Panc1 (cell line): ENCODE measurements around the gene VNN1. TPM values are rescaled to one million over a fixed set of nuclear protein-coding genes. Genes with fewer than 3 reads are reported as not detected.

Experiments
- ATAC-seq: fragments of 200-7000 bp; cut with Tn5 transposase; 2 replicates; pipeline ENCODE4 v1.9.1; 2020; ENCODE audit warnings: mild to moderate bottlenecking, moderate library complexity
- BruUV-seq: library from RNA; stranded (reverse); fragments of 400-500 nt; replicated peaks from 2 replicates; lab custom pipeline; 2021; lab: Mats Ljungman, UMichigan
- CTCF ChIA-PET: fragments of 300-600 bp; sonication (Branson Sonifier 250); formaldehyde crosslinking; loops from one replicate; lab custom pipeline; 2022; ENCODE audit warnings: antibody characterized with exemption; lab: Charles Lee
- POLR2A ChIA-PET: fragments of 300-600 bp; sonication (Branson Sonifier 250); formaldehyde crosslinking; loops from one replicate; lab custom pipeline; 2022; ENCODE audit warnings: antibody characterized with exemption; lab: Charles Lee
- DNase-seq: peaks from one replicate; pipeline ENCODE4 v3.0.0-alpha.2; 2010; ENCODE audit warnings: low read depth, low spot score
- H3K27ac ChIP-seq: 2 replicates; pipeline ENCODE4 v1.5.1; 2011; ENCODE audit warnings: mild to moderate bottlenecking, low read length, inconsistent platforms
- H3K27me3 ChIP-seq: fragments of 200-500 bp; sonication (Bioruptor generic); 2 replicates; pipeline ENCODE4 v1.6.0; 2014; ENCODE audit warnings: low read length, inconsistent platforms; ENCODE audit not compliant: control insufficient read depth, insufficient read depth
- H3K36me3 ChIP-seq: fragments of 200-500 bp; sonication (Bioruptor generic); 2 replicates; pipeline ENCODE4 v1.5.1; 2014; ENCODE audit warnings: inconsistent platforms, mild to moderate bottlenecking, low read length, moderate library complexity; ENCODE audit not compliant: control insufficient read depth, insufficient read depth
- H3K4me1 ChIP-seq: 2 replicates; pipeline ENCODE4 v1.5.1; 2011; ENCODE audit warnings: inconsistent platforms, mild to moderate bottlenecking, low read length, moderate library complexity; ENCODE audit not compliant: control insufficient read depth, insufficient read depth
- H3K4me3 ChIP-seq, 2 experiments: 2 replicates each; pipeline ENCODE4 v1.5.1; 2011 to 2012; ENCODE audit warnings: low read depth in 2 of 2, low read length in 2 of 2, mild to moderate bottlenecking in 2 of 2, inconsistent platforms in 1 of 2, moderate library complexity in 1 of 2
- H3K9me3 ChIP-seq: fragments of 200-500 bp; sonication (Bioruptor generic); 2 replicates; pipeline ENCODE4 v1.5.1; 2014; ENCODE audit warnings: low read depth, mild to moderate bottlenecking, inconsistent platforms, low read length, moderate library complexity; ENCODE audit not compliant: control insufficient read depth, insufficient read depth
- POLR2AphosphoS5 ChIP-seq: IDR thresholded peaks from 2 replicates; pipeline ENCODE4 v1.6.1; 2012; ENCODE audit warnings: mild to moderate bottlenecking, low read depth, low read length, moderate library complexity
- SIN3A ChIP-seq: IDR thresholded peaks from 2 replicates; pipeline ENCODE4 v1.6.1; 2012; ENCODE audit warnings: low read depth, mild to moderate bottlenecking, low read length, moderate library complexity, borderline replicate concordance; ENCODE audit not compliant: insufficient read depth
- TCF7L2 ChIP-seq: IDR thresholded peaks from 2 replicates; pipeline ENCODE4 v1.6.1; 2011; ENCODE audit warnings: mild to moderate bottlenecking, low read depth, low read length, inconsistent platforms
- in situ Hi-C: cut with HindIII; loops from 2 replicates; pipeline ENCODE4 v1.10.0; 2016; ENCODE audit warnings: low sequenced_read_pairs, low pct_unique_long_range_greater_than_20kb
- intact Hi-C: fragments of 100-400 bp; cut with micrococcal nuclease; formaldehyde crosslinking; loops from one replicate; pipeline ENCODE4 v1.10.0; 2022; ENCODE audit not compliant: unreplicated experiment
- total RNA-seq: library from RNA; stranded (reverse); gene quantifications from one replicate; pipeline ENCODE4 v1.2.1, GENCODE V29; 2021; ENCODE audit not compliant: unreplicated experiment
- TF ChIP-seq, protein P1 (sequence below), 2 experiments: IDR thresholded peaks; 2 replicates each; pipeline ENCODE4 v1.6.1; 2011 to 2012; ENCODE audit warnings: low read depth in 2 of 2, control low read depth in 1 of 2, low read length in 1 of 2, mild to moderate bottlenecking in 1 of 2, moderate library complexity in 1 of 2; ENCODE audit not compliant: insufficient read depth in 1 of 2
- TF ChIP-seq, protein P2 (sequence below): fragments of 450-650 bp; IDR thresholded peaks from 2 replicates; pipeline ENCODE4 v1.5.1; 2017; ENCODE audit warnings: mild to moderate bottlenecking

Gene VNN1
- total RNA-seq, 1 experiment from 2014 or later = not detected

DNA sequence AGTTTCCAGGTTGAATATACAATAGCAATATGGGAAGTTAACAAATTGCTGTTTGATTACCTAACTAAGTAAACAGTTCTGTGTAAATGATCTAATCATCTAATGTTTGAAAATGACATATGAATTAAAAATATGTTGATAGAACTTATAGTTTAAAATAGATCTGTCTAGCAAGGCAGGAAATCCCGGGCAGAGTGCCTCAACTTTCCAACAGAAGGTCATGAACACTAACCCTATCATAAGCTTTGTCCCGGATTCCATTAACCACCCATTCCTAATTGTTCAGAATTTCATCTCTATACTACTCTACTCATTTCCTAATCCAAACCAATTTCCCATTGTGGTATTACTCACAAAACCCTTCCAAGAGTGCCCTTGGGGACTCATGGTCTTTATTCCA lies 65.0 kb downstream of the VNN1 start:
- BruUV-seq = no TSS peak
- ChIA-PET CTCF (no interaction called here), POLR2A (no interaction called here)
- no peaks in the 10 kb centered on the region for H3K27me3 ChIP-seq
- no peaks in the 10 kb centered on the region for H3K9me3 ChIP-seq
- DNase-seq (no peak), ATAC-seq (no peak)
- TF ChIP-seq POLR2AphosphoS5 (no peak), TCF7L2 (no peak), SIN3A (no peak)
- TF ChIP-seq, protein P1, sequence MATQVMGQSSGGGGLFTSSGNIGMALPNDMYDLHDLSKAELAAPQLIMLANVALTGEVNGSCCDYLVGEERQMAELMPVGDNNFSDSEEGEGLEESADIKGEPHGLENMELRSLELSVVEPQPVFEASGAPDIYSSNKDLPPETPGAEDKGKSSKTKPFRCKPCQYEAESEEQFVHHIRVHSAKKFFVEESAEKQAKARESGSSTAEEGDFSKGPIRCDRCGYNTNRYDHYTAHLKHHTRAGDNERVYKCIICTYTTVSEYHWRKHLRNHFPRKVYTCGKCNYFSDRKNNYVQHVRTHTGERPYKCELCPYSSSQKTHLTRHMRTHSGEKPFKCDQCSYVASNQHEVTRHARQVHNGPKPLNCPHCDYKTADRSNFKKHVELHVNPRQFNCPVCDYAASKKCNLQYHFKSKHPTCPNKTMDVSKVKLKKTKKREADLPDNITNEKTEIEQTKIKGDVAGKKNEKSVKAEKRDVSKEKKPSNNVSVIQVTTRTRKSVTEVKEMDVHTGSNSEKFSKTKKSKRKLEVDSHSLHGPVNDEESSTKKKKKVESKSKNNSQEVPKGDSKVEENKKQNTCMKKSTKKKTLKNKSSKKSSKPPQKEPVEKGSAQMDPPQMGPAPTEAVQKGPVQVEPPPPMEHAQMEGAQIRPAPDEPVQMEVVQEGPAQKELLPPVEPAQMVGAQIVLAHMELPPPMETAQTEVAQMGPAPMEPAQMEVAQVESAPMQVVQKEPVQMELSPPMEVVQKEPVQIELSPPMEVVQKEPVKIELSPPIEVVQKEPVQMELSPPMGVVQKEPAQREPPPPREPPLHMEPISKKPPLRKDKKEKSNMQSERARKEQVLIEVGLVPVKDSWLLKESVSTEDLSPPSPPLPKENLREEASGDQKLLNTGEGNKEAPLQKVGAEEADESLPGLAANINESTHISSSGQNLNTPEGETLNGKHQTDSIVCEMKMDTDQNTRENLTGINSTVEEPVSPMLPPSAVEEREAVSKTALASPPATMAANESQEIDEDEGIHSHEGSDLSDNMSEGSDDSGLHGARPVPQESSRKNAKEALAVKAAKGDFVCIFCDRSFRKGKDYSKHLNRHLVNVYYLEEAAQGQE (IDR thresholded peaks at IDR 0.05; ENCODE audit: insufficient read depth in 1 of 2, low read depth in 2 of 2, low read length in 1 of 2) = no peak
- TF ChIP-seq, protein P2, sequence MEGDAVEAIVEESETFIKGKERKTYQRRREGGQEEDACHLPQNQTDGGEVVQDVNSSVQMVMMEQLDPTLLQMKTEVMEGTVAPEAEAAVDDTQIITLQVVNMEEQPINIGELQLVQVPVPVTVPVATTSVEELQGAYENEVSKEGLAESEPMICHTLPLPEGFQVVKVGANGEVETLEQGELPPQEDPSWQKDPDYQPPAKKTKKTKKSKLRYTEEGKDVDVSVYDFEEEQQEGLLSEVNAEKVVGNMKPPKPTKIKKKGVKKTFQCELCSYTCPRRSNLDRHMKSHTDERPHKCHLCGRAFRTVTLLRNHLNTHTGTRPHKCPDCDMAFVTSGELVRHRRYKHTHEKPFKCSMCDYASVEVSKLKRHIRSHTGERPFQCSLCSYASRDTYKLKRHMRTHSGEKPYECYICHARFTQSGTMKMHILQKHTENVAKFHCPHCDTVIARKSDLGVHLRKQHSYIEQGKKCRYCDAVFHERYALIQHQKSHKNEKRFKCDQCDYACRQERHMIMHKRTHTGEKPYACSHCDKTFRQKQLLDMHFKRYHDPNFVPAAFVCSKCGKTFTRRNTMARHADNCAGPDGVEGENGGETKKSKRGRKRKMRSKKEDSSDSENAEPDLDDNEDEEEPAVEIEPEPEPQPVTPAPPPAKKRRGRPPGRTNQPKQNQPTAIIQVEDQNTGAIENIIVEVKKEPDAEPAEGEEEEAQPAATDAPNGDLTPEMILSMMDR = no peak
- in situ Hi-C loops (no loop called here), intact Hi-C loops (no loop called here)
- no peaks in the 10 kb centered on the region for H3K36me3 ChIP-seq
- H3K4me3 ChIP-seq = no peak overlapping the region
- no peaks in the 10 kb centered on the region for H3K4me1 ChIP-seq
- no peak overlapping the region for H3K27ac ChIP-seq

DNA sequence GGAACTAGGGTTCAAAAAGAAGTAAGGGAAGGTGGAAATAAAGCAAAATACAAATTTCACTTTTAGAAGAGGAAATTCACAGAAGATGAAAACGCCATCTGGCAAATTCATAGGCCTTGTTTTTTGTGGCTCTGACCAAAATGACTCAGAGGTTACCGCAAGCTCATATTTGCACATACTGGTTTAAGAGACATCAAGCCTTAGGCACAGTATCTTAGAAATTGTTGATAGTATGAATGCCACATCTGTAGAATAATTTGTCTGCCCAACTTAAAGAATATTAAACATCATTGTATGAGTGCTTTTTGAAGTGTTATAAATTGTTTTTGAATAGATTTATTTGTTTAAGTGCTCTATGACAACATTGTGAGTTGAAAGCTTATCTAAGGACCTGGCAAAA lies 65.5 kb downstream of the VNN1 start:
- BruUV-seq = no TSS peak
- intact Hi-C loops = no loop called here
- POLR2A ChIA-PET = no interaction called here
- ATAC-seq (0 out of 2 replicates have a peak, but pooled peaks have one; percentile 53), DNase-seq (no peak)
- no peak overlapping the region for H3K27ac ChIP-seq
- no peak overlapping the region for H3K4me3 ChIP-seq
- TF ChIP-seq, protein P2 = no peak
- no peak for TF ChIP-seq TCF7L2
- no peak for TF ChIP-seq SIN3A
- TF ChIP-seq, protein P1 (IDR thresholded peaks at IDR 0.05; ENCODE audit: insufficient read depth in 1 of 2, low read depth in 2 of 2, low read length in 1 of 2) = no peak
- H3K36me3 ChIP-seq = no peaks in the 10 kb centered on the region
- CTCF ChIA-PET = no interaction called here
- H3K4me1 ChIP-seq = no peaks in the 10 kb centered on the region
- in situ Hi-C loops = no loop called here
- no peaks in the 10 kb centered on the region for H3K9me3 ChIP-seq
- no peaks in the 10 kb centered on the region for H3K27me3 ChIP-seq
